Occipital lobe (tissue), 2 donors: ENCODE results near the gene NDNF. TPM values are rescaled to one million over a fixed set of nuclear protein-coding genes. Genes with fewer than 3 reads are reported as not detected.

Experiments
- DNase-seq: peaks from one replicate; lab custom pipeline; 2025; lab: John Stamatoyannopoulos, UW
- total RNA-seq: library from RNA; depleted of rRNA; stranded (reverse); fragments of >200 nt; gene quantifications from one replicate; pipeline ENCODE4 v1.2.3, GENCODE V29; 2014

Gene NDNF
- total RNA-seq, 1 donor from 2014 or later, result 4.8 TPM

DNA sequence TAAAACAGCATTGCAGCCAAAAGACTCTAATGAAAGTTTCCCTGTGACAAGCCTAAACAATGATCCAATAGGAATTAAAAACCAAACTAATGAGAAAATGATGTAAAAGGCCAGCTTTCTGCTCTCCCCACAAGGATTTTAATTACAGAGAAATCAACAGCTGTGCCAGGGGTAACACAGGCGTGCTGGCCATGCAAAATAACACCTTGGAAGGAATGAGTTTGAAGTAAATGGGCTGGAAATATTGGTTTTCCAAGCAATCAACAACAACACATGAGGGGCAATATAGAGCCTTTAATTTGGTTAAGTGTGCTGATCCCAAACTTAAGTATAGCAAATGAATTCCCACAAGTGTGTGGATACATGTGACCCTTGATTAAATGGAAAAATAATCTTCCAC, 56.9 kb downstream of the NDNF start:
- DNase-seq, result no peak

GRCh38 chr4:121014544-121014943, 57.8 kb downstream of the NDNF start:
- no peak for DNase-seq

DNA sequence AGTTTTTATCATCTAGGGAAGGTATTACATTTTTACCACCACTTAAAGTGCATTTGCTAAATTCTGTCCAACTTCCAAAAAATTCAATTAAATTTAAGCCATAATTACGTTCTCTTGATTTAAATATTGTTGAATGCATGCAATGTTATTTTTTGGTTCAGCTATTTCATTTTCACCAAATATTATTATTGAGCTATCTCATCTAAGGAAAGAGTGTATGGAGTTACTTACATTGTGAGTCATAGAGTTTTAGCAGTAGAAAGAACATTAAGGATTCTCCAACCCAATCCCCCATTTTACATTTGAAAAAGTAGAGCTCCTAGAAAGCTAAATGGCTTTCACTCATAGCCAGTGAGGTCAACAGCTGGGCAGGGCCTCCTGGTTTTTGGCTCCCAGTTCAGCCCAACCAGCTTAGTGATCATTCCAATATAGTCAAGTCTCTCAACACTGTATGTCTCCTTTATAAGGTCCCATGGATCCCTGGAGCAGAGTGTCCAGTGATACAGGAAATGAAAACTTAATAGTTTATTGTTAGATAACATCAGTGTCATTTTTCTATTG, 60.5 kb downstream of the NDNF start:
- DNase-seq, result no peak

DNA sequence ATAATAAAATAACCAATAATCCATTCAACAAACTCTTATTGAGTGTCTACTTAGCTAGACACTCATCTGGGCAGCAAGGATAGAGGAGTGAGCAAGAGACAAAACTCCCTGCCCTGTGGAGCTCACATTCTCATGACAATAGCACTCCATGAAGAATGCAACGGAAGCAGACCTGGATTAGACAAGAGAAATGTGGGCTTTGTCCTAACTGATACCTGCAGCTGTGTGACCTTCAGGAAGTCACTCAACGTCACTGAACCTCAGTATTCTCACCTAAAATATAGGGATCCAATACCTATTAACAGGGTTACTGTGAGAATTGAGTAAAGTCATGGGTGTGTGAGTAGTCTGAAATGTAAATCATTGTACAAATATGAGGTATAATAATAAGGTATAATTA, 61.2 kb downstream of the NDNF start:
- no peak for DNase-seq

DNA sequence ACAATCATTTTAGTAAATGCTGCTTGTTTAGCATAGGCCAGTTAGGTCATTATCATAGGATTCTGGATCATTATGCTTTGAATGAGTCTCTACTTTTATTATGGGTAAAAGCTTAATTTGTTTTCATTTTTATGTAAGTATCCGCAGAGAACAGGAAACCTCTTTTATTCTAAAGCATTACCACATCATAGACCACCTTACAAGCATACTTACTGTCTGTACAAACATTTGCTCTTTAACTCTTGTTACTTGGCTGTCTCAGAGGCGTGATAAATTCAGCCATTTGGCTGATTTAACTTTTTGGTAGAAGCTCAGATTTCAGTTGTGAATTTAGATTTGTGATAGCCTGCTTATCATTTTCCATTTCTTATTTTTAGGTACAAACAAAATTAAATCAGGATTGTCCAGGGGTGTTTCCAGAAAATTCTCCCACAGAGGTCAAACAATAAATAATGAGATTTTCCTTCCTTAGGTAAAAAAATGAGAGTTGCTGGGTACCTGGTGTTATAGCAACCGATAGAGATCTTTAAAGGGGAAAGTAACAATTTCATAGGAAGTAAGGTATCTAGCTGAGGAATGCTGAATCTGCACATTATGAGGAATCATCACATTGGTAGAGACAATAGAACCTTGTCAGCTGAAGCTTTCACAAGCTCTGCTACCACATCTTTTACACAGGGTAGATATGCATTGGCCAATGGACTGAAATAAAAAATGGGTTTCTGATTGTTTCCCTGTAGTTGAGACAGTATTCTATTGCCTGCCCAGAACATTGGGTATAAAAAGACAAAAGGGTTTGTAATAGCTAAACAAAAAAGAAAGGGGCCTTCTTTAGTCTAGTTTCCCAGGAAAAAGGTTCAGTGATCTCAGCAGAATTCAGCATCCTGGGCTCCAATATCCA, 62.5 kb downstream of the NDNF start:
- DNase-seq, result no peak

- no peak for DNase-seq
These were observed 64.7 kb downstream of the NDNF start for GRCh38 chr4:121007660-121008059.

- no peak for DNase-seq
These were observed 68.5 kb downstream of the NDNF start for GRCh38 chr4:121003863-121004262.

GRCh38 chr4:120995266-120996010, 76.9 kb downstream of the NDNF start:
- no peak for DNase-seq

DNA sequence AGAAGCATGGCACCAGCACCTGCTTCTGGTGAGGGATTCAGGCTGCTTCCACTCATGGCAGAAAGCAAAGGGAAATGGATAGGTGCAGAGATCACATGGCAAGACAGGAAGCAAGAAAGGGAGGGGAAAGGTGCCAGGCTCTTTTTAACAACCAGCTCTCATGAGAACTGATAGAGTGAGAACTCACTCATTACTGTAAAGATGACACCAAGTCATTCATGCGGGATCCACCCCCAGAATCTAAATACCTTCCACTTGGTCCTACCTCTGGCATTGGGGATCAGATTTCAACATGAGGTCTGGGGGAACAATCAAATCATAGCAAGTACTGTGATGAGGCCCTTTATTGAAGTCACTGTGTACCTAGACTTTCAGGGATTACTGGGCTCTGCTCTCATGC, 77.8 kb downstream of the NDNF start:
- no peak for DNase-seq

- DNase-seq, result no peak
These were observed 80.5 kb downstream of the NDNF start for GRCh38 chr4:120991885-120992284.

GRCh38 chr4:120990246-120990645, 82.1 kb downstream of the NDNF start:
- DNase-seq, result no peak

Other genes with a start within 250 kb of the NDNF start
- 17.2 TPM for gene PRDM5, start 149.8 kb downstream of the NDNF start, total RNA-seq
- 0.47 TPM for gene TNIP3, start 91.8 kb upstream of the NDNF start, total RNA-seq